HL-60 (cell line): ENCODE measurements around the gene FBLN1.

Source experiments
- DNase-seq, 2 experiments: peaks; one replicate each; pipeline ENCODE4 v3.0.0-alpha.2; 2010 to 2020; ENCODE audit warnings: low read depth in 1 of 2, low spot score in 1 of 2
- H3K27ac ChIP-seq: fragments of 250-450 bp; sonication (Bioruptor Pico); replicated peaks from 2 replicates; pipeline ENCODE4 v1.5.1; 2020; ENCODE audit warnings: mild to moderate bottlenecking, moderate library complexity
- H3K27me3 ChIP-seq: fragments of 250-450 bp; sonication (Bioruptor Pico); 2 replicates; pipeline ENCODE4 v1.5.1; 2021; ENCODE audit warnings: mild to moderate bottlenecking, moderate library complexity; ENCODE audit not compliant: insufficient read depth, poor library complexity, severe bottlenecking
- H3K4me3 ChIP-seq: replicated peaks from 2 replicates; pipeline ENCODE4 v1.5.1; 2011; ENCODE audit warnings: mild to moderate bottlenecking, control low read depth, low read length; ENCODE audit not compliant: insufficient read depth
- GABPA ChIP-seq: IDR thresholded peaks from 2 replicates; pipeline ENCODE4 v1.6.1; 2012; ENCODE audit warnings: low read depth
- POLR2AphosphoS5 ChIP-seq: IDR thresholded peaks from 2 replicates; pipeline ENCODE4 v1.6.1; 2012; ENCODE audit warnings: low read depth
- REST ChIP-seq: IDR thresholded peaks from 2 replicates; pipeline ENCODE4 v1.6.1; 2012; ENCODE audit warnings: low read depth; ENCODE audit not compliant: insufficient replicate concordance
- SPI1 ChIP-seq: IDR thresholded peaks from 2 replicates; pipeline ENCODE4 v1.6.1; 2012; ENCODE audit warnings: low read depth, mild to moderate bottlenecking, borderline replicate concordance
- TF ChIP-seq, protein P1 (sequence below): IDR thresholded peaks from one replicate; pipeline ENCODE4 v1.5.1; 2011; ENCODE audit warnings: low read length, control low read depth, inconsistent platforms; ENCODE audit not compliant: insufficient read depth

The FBLN1 gene

GRCh38 chr22:45499746-45500145 is 2.9 kb upstream of the FBLN1 start:
- Histone ChIP-seq H3K4me3 (no peak overlapping the region), H3K27me3 (peaks cover 39% of the 10 kb centered on the region), H3K27ac (no peak overlapping the region)
- no peak for DNase-seq
- TF ChIP-seq, protein P1, sequence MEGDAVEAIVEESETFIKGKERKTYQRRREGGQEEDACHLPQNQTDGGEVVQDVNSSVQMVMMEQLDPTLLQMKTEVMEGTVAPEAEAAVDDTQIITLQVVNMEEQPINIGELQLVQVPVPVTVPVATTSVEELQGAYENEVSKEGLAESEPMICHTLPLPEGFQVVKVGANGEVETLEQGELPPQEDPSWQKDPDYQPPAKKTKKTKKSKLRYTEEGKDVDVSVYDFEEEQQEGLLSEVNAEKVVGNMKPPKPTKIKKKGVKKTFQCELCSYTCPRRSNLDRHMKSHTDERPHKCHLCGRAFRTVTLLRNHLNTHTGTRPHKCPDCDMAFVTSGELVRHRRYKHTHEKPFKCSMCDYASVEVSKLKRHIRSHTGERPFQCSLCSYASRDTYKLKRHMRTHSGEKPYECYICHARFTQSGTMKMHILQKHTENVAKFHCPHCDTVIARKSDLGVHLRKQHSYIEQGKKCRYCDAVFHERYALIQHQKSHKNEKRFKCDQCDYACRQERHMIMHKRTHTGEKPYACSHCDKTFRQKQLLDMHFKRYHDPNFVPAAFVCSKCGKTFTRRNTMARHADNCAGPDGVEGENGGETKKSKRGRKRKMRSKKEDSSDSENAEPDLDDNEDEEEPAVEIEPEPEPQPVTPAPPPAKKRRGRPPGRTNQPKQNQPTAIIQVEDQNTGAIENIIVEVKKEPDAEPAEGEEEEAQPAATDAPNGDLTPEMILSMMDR = no peak
- TF ChIP-seq POLR2AphosphoS5 (no peak), SPI1 (no peak), GABPA (no peak), REST (no peak)

DNA sequence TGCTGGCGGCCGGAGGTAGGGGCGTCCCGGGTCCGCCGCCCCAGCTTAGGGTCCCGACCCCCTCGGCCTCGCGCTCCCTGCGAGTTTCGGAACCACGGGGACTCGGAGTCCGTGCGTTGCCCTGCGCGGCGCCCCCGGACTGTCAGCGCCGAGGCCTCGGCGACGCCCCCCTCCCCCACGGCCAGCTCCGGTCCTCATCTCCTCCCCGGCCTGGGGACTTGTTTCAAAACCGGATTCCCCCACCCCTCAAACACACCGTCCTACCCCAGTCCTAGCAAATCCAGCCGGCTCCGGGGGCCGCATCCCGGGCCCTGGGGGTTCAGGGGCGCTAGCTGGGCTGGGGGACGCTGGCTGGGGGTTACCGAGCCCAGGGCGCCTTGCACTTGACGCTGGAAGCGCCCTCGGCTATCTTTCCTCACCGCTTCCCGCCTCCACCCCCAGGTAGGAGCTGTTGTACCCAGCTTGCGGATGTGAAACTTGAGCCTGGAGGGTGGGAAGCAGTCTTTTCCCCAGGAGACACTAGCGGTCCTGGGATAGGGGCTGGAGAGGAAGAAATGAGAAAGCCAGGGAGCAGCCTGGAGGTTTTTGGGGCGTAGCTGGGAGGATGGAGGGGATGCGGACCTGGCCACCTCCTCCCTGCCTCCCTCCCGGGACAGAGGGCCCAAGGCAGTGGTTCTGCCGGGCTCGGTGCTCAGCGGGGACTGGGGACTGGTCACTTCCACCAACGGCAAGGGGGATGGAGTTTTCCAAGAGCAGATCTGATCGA is 550 bp downstream of the FBLN1 start:
- no peak overlapping the region for H3K27ac ChIP-seq
- DNase-seq = no peak
- TF ChIP-seq POLR2AphosphoS5 (no peak), GABPA (no peak), REST (no peak), SPI1 (no peak)
- TF ChIP-seq, protein P1 = no peak
- H3K4me3 ChIP-seq = no peak overlapping the region
- H3K27me3 ChIP-seq = peaks cover 34% of the 10 kb centered on the region

GRCh38 chr22:45503816-45504372 is 1.2 kb downstream of the FBLN1 start:
- H3K27me3 ChIP-seq = peaks cover 28% of the 10 kb centered on the region
- H3K27ac ChIP-seq = no peak overlapping the region
- H3K4me3 ChIP-seq = no peak overlapping the region
- TF ChIP-seq REST = no peak
- no peak for TF ChIP-seq SPI1
- TF ChIP-seq, protein P1 = no peak
- no peak for TF ChIP-seq POLR2AphosphoS5
- TF ChIP-seq GABPA = no peak
- no peak for DNase-seq
